ENCODE results near the gene TMOD1. TPM values are rescaled to one million over a fixed set of nuclear protein-coding genes. Genes with fewer than 3 reads are reported as not detected.

Gene TMOD1
- total and polyA plus RNA-seq, 2 of the 8 experiments (the other 6 are each of a cell fraction or from before 2014, with no cell fraction given) = 0.17 to 0.88 TPM

- no peak for TF ChIP-seq CHD7 (IDR thresholded peaks at IDR 0.05; ENCODE audit: insufficient replicate concordance, low read length)
Observed at GRCh38 chr9:97507428-97507984, 6.0 kb downstream of the TMOD1 start (continued).

Data from H1 (cell line).